ENCODE measurements around the gene HOXD9.

HOXD9 gene

DNA sequence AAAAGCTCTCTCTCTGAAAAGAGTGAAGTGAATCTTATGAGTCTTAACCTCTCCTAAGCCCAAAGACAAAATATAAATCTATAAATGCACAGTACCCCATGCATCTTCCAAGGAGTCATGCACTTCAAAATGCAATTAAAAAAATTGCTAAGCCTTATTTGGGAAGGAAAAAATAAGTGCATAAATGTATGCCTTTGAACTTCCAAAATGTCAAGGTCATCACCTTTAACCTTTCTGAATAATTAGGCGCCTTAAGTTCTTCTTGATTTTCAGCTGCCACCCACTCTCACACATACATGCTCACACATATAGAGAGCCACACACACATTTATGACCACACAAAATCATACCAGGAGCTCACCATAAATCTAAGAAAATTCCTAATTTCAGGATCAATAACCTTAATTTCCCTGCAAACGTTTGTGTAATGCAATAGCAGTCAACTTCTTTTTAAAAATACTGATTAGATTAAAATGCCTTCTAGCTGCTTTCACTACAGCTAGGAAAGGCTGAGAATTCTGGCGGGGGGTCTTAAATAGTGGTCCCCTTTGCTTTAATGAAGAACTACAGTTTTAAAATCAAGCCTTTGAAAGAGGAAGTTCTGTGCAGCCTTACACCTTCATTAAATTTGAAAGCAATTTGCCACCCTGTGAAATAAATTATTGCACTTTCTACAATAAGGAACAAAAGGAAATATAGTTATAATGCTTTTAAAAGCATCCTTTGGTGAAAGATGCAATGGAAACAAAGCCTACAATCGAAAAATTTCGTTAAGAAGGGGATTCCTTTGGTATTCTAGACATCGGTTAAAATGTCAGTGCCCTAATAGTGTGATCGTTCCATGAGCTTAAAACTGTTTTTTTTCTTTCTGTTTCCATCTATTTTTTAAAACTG is 11.9 kb upstream of the HOXD9 start:
- DNase-seq (ENCODE audit: low read depth), result no peak

DNA sequence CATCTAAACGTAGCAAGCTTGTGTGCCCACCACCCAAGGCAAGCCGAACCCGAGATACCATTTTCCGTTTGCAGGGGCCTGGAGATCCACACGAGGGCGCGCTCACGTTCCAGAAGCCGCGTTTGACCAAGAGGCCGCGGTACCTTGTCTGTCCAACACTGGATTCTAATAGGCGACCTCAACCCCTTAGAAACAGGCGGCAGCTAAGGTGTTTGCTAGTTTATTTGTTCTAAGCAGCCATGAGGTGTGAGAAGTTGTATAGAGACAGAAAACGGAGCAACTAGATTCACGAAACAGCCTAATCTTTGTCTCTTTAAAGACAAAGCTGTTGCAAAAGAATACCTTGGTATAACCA is 11.2 kb upstream of the HOXD9 start:
- no peak for DNase-seq (ENCODE audit: low read depth)

DNA sequence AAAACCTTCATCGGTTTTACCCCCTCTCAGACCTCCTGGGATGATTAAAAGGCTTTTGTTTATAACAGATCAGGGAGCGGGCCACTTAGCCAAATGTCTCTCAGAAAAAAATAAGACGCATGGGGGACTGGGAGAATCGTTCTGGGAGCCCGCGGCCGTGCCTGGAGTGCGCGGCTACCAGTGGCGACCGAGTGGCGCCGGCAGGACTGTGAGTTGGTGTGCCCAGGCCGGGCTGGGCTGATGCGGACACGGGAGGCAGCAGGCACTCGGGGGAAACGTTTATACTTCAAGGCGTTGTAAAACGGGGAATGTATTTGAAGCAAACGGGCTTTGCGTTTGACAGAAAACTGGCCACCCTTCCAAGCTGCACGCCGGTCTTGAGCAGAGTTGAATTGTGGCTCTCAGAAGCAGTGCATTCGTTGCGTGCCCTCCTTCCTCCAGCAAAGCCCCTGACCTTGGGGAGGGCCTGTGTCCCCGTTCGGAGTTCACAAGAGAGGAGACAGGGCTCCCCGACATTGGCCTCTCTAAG is 10.6 kb upstream of the HOXD9 start:
- no peak for DNase-seq (ENCODE audit: low read depth)

DNA sequence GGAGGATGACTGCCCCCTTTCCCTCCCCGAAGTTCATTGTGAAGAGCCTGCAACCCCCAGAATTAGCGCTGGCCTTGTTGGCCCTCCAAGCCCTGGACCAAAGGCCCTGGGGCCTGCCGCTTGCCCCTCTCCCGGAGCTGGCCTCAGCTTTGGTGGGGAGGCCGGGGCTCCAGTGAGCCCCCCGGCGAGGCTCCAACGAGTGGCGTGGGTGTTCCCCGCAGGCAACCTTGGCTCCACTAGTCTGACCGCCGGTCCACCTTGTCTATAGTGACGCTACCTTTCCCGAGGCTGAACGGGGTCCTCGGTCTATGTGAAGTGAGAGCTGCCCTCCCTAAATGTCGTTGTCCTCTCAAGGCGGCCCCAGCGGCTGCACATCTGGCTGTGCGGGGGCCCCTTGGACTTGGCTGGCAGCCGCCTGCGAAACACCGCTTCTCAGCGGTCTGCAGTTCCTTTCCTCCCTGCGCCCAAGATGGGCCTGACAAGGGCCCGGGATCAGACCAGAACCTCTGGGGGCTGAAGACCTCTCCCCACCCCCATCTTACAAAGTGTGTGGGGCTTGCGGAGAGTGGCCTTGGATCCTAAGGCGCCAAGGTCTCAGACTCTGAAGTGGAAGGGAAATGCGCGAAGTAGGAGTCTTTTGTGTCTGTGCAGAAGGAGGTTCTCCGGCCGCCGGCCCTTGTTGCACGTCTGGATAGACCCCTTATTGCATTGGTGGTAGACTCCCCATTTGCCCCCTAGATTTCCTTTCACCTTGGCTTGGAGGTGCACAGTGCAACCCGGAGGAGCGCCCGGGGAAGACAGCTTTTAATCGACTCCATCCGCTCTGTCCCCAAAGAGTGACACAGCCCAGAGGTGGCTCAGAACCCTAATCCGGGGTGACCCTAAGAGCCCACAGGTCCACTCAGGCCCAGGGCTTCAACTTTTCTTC is 9.9 kb upstream of the HOXD9 start:
- no peak for DNase-seq (ENCODE audit: low read depth)

DNA sequence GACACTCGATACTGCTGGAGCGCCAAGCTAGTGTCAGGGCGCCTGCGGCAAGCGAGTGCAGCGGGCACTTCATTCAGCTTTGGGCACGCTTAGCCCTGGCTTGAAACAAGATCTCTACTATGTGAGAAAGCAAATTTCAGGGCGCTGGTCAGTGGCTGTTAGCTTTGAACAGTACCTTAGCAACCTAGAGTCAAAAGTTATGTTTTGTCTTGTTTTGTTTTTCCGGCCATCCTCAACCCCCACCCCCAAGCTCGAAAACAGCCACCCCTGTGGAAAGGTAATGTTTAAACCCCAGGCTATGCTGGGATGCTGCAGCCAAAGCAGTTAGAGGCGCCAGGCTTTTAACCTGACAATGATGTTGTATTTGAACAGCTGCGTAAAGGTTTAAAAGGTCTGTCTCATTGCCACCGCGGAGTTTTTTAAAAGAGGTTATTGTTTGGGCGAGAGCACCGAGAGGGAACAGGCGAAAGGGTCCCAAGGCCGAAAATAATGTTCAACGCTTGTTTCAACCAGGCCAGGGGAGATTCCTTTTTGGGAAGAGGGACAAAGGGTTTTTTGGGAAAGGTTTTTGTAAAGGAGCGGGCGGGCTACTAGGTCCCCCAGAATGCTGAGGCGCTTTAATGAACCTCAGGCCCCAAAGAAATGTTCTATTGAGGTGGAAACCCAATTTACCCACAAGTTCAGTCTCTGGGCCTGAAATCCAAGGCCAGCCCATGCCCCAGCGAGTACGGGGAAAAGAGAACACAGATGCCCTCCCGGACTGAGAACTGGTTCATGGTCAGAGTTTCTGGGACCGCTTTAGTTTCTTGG is 8.2 kb upstream of the HOXD9 start:
- DNase-seq (ENCODE audit: low read depth), result no peak

DNA sequence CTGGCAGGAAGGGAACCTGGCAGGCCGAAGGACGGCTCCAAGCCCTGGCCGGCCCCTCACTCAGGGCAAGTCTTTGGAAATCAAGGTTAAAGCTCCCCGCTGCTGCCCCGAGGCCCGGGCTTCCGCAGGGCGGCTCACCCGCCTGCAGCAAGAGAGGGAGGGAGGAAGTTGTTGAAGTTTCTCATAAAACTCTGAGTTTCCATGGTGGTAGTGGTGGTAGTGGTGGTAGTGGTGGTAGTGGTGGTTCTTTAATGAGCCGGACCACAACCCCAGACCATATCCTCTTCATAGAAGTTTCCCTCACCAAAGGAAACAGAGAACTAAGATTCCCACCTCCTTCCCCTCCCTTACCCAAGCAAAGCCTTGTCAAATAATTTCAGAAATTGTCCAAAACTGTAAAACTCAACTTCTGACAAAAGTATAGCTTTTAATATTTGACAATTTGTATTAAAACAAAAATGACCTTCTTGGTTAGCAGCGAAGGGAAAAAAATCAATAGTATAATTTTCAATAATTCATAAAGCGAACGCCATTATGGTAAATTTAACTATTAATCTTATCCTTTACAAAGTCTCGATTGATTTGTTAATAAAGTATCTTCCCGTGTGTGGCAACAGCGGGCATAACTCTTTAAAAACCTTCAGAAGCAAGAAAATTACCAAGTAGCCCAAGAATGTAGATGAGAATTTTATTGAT is 7.4 kb upstream of the HOXD9 start:
- no peak for DNase-seq (ENCODE audit: low read depth)

DNA sequence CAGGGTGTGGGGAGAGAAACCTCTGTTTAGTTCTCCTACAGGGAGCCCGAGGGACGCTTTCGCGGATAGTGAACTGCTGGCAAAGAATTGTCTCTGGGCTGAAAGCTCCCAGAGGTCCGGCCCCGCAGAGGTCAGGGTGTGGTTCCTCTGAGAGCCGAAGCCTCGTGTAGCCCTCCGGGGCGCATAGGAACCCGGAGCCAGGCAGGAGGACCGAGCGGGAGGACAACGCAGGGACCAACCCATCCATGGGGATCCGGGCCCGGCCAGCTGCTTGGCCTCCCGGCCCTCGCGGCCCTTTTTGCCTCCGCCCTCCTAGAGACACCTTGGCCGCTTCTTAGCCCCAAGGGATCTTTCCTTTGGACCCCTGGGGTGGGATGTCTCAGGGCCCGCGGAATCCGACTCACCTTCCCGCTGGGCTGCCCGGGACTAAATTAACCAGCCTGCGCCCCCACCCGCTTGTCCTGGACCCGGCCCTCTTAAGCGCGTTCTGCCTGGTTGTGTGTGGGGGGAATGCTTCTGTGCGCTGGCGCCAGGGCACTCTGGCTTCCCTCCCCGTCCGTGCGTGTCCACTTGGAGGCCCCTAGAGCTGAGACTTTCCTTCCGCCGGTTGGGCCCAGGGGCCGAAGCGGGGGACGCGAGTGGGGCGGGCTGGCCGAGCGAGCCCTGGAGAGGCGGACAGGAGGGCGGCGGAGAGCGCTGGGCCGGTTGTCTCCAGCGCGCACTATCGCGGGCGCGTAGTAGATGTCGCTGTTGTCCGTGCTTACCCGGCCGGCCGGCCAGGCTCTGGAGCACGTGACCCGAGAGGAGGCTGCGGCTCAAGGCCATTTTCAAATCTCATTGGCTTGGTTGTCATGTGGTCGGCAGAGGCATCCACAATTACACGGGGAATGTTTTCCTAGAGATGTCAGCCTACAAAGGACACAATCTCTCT is 6.4 kb upstream of the HOXD9 start, which contains the start of gene HOXD10:
Gene HOXD10, plus strand, starts transcription at position 896 of the 931 bp plus-strand sequence. CDS start 56 bp downstream, outside the sequence.
- DNase-seq (ENCODE audit: low read depth), result no peak

DNA sequence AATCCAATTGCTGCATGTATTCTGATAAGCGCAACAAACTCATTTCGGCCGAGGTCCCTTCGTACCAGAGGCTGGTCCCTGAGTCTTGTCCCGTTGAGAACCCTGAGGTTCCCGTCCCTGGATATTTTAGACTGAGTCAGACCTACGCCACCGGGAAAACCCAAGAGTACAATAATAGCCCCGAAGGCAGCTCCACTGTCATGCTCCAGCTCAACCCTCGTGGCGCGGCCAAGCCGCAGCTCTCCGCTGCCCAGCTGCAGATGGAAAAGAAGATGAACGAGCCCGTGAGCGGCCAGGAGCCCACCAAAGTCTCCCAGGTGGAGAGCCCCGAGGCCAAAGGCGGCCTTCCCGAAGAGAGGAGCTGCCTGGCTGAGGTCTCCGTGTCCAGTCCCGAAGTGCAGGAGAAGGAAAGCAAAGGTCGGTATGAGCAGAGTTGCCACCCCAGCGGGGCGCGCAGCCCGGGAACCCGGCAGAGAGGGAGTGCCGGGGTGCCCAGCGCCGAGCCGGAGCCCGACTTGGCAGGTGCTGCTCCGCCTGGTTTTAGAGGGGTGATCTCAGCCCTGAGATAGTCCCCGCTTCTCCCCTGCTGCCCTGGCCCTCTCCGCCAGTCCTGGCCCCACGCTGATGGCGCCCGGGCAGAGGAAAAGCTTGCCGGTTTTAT is 5.2 kb upstream of the HOXD9 start:
- no peak for DNase-seq (ENCODE audit: low read depth)

DNA sequence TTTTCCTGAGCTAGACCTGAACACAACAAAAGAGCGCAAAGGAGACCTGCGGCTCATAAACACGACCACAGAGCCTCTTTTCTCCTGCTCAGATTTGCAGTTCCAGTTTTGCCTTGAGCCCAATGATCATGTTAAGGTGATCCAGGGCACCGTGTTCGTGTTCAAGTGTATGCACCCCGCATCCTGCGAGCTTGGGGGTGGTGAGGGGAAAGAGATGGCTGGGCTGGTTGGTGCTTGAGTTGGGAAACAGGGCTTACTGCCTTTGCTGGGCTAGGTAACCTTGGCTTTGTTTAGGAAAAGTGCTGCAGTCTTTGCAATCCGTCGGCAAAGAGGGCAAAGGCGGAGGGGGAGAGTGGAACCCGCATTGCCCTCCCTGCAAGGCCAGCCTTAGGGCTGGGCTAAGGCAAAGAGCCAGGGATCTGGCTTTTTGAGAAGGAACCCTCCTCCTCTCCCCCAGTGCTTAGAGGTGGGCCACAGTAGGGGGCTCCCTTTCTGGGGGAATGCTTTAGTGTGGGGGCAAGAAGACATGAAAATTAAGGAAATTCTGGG is 4.6 kb upstream of the HOXD9 start:
- no peak for DNase-seq (ENCODE audit: low read depth)

DNA sequence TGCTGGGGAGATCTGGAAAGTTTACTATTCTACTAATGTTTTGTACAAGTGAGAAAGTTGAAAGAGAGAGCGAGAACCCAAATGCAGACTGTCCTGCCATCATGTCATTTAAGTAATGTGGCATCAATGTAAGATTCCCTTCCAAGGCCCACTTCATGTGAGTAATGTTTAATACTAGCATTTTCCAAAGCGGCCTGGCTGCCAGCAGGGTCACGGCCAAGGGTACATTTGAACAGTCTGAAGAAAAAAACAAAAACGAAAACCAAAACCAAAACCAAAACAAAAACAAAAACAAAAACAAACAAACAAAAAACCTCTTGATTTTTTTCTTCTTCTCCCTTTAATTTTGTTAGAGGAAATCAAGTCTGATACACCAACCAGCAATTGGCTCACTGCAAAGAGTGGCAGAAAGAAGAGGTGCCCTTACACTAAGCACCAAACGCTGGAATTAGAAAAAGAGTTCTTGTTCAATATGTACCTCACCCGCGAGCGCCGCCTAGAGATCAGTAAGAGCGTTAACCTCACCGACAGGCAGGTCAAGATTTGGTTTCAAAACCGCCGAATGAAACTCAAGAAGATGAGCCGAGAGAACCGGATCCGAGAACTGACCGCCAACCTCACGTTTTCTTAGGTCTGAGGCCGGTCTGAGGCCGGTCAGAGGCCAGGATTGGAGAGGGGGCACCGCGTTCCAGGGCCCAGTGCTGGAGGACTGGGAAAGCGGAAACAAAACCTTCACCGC is 3.7 kb upstream of the HOXD9 start:
- DNase-seq (ENCODE audit: low read depth), result no peak

DNA sequence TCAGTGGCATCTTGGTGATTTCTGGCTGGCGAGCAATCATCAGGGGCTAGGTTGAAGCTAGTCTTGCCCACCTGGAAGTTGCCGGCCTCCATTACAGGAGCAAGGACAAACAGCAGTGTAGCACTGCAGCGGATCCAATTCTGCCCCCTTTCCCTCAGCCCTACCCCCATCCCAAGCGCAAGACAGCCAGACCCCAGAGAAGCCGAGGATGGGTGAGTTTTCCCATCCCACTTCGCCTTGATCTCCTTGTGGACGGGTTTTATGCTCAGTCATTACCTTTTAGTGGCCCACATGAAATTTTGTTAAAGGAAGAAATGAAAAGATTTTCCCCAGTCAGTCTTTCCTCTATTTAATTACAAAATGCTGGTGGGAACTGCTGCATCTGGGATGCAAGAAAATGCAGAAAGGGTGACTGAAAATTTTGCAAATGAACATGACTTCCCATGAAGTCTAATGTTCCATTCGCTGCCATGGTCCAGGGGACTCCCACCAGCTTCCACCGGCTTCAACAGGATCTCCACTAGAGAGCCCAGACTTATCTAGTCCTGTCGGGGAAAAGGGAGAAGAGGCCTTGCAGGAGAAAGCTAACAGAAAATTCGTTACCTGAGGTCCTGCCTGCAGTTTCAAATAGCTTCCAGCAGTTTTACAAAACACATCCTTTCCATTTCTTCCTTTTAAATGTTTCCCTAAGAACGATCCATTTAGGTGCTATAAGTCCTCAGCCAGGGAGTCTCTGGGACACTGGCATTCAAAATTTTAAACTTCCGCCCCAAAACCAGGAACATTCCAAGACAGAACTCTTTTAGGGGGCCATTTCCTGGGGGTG is 1.9 kb upstream of the HOXD9 start:
- DNase-seq (ENCODE audit: low read depth), result no peak

DNA sequence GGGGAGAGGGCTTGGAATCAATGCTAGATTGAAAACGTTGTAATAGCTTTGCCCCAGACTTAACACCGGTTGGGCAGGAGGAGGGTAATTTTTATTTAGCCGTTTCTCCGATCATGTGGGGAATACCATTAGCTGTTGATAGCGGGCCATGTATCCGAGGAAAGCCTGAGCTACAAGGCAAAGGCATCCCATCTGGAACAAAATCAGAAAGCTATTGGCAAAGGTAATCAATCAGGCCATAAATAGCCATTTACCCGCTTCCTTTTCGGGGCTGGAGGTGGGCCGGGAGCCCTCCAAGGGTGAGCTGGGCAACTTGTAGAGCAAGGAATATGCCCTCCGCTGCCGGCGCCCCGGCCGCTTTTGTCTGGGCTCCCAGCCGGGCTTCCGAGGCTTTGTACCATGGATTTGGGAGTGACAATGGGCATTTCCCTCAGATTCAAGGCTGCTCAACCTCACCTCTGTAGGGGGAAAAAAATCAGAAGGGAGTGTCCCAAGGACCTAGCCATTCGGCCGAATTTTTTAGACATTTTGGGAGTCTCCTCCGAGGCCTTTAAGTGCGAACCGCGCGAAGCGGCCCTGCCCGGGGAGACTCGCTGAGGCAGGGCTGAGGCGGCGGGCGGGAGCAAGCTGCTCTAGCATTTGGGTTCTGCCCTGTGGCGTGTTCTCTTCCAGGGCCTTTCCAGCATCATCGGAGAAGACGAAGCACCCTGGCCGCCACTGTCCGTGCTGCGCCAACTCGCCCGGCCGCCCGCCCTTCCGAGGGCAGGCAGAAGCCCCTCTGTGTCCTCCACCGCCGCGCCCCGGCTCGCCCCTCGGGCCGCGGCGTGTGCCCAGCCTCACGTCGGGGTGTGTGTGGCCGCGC is 1.1 kb upstream of the HOXD9 start:
- no peak for DNase-seq (ENCODE audit: low read depth)

DNA sequence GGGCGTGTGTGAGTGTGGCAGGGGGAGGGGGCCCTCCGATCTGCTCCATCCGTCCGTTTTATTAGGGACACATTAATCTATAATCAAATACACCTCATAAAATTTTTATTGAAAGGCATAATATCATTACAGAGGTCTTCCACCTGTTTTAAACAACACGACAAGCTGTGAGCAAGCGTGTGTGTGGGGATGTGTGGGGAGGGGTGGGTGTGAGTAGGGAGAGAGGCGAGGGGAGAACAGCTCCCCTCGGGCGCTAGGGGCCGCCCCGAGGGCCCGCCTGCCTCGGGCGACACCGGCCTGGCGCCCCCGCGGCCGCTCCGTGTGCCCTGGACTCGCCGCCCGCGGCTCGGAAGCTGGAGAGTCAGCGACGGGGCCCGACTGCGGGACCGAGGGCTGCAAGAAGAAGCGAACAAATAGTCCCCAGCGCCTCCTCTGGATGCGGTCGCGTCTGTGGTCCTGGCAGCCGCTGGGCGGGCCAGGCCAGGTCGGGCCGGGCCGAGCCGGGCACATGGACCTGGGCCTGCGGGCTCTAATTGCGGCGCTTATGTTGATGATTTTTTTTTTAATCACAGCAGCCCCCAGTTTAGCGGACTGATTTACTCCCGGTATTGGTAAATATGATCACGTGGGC is 352 bp upstream of the HOXD9 start:
- DNase-seq (ENCODE audit: low read depth), result peak; percentile 57

DNA sequence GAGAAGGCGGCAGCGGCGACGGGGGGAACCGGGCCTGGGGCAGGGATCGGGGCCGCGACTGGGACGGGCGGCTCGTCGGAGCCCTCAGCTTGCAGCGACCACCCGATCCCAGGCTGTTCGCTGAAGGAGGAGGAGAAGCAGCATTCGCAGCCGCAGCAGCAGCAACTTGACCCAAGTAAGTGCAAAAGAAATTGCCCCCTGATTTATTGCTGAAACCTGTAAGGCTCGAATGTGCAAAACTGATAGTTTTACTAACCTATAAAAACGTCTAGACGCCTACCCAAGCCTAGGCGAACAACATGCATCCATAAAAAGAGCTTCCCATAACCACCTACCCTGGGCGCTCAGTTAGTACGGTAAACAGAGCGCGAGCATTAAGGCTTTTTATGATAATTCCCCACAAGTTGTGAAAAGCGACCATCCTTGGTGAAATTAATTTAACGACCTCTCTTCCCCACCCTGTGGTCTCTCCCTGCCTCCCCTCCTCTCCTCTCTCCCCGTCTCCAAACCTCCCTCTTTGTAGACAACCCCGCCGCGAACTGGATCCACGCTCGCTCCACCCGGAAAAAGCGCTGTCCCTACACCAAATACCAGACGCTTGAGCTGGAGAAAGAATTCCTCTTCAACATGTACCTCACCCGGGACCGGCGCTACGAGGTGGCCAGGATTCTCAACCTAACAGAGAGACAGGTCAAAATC is 1.0 kb downstream of the HOXD9 start:
- DNase-seq (ENCODE audit: low read depth), result no peak

DNA sequence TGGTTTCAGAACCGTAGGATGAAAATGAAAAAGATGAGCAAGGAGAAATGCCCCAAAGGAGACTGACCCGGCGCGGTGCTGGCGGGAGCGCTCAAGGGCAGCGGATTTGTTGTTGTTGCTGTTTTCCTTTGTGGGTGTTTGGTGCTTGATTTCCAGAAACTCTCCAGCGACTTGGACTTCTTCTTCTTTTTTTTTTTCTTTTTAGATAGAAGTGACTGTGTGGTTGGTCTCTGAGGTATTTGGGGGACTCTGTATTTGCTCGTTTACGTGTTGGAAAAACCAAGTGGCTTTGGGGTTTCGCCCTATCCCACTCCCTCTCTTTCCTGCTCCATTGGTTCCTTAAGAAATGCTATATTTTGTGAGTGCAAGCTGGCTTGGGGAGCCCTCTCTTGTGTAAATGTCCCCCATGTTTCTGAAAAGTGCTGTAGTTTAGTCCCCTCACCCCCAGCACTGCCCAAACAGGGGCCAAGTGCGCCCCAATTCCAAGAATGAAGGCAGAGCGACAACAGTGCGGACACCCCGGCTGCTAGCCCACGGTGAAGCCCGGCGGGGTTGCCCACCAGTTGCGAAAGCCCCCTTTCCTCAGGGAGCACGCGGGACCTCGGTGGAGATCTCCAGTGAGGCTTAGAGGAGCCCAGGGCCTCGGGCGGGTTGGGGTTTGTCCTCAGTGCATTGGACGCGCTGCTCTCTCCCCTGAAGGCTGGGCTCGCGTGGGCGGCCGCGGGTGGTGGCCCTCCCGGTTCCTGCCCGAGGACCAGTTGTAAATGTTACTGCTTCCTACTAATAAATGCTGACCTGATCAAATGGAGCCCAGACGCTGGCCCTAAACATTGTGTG is 1.8 kb downstream of the HOXD9 start:
- no peak for DNase-seq (ENCODE audit: low read depth)

All from GM04504 (cell line).